GM21447 (cell line): ENCODE data around the gene PSMG2.
"Not testable (repeated sequence)": the region's sequence is repeated elsewhere in the genome, so short reads cannot be mapped to it uniquely, and the experiment has no call there.

Experiments used
- ATAC-seq: cut with Tn5 transposase; IDR thresholded peaks from one replicate; pipeline ENCODE4 v1.9.1; 2021; ENCODE audit not compliant: unreplicated experiment

The PSMG2 gene

DNA sequence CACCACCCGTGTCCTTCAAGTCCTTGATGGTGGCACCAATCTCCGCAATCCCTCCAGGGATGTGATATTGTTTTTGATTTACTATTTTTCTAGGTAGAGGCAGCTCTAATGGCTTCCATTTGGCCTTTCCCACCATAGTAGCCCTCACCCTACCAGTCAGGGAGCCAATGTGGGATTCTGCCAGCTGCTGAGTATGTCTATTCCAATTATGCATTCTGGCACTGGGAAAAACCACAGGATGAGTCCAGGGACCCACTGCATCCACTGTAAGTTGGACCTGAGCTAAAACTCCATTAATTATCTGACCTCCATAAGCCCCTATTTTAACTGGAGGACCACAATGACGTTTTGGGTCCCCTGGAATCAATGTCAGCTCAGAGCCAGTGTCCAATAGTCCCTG, 55.7 kb downstream of the PSMG2 start:
- not testable (repeated sequence) for ATAC-seq

DNA sequence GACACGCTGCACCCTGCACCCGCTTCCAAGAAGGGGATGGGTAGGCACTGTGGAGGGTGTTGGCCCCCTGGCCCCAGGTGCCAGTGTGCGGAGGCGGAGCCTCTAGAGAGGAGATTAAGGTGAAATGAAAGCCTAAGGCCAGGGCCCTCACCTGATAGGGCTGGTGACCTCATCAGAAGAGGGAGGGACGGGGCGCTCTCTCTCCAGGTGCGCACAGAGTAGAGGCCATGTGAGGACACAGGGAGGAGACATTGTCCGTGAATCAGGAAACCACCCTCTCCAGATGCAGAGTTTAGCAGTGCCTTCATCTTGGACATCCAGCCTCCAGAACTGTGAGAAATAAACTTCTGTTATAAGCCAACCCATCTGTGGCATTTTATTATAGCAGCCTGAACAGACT, 62.3 kb downstream of the PSMG2 start:
- ATAC-seq, result no peak

GRCh38 chr18:12765586-12765985, 62.7 kb downstream of the PSMG2 start:
- no peak for ATAC-seq

GRCh38 chr18:12766986-12767433, 64.2 kb downstream of the PSMG2 start:
- no peak for ATAC-seq

DNA sequence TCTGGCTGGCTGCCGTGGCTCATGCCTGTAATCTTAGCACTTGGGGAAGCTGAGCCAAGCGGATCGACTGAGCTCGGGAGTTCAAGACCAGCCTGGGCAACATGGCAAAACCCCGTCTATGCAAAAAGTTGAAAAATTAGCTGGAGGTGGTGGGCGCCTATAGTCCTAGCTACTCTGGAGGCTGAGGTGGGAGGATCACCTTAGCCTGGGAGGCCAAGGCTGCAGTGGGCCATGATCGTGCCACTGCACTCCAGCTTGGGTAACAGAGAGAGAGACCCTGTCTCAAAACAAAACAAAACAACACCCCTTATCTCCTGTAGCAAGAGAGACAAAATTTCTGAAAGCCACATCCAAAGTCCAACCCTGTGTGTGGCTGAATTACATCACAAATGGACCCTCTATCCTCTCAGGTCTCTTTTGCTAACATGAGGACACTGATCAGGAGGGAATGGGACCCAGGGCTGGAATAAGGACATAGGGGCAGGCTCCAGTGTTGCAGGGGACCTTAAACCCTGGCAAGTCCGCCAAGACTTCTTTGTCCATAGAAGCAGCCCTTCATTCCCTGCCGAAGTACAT, 64.8 kb downstream of the PSMG2 start:
- no peak for ATAC-seq

GRCh38 chr18:12768625-12769024, 65.8 kb downstream of the PSMG2 start:
- ATAC-seq, result no peak

DNA sequence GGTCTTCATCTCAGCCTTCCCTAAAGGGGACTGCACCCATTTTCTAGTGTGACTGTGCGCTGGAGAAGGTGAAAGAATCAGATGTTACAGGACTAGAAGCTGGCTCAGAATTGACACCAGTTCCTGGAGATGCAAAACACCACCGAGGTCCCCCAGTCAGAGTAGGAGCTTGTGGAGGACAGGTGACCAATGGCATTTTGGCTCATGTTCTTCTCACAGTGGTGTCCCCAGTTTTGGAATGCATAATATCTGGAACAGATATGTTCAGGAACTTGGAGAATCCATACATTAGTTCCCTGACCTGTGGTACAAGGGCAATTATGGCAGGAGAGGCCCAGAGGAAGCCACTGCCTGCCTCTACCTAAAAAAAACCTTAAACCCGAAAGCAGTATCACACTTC, 66.3 kb downstream of the PSMG2 start:
- no peak for ATAC-seq

DNA sequence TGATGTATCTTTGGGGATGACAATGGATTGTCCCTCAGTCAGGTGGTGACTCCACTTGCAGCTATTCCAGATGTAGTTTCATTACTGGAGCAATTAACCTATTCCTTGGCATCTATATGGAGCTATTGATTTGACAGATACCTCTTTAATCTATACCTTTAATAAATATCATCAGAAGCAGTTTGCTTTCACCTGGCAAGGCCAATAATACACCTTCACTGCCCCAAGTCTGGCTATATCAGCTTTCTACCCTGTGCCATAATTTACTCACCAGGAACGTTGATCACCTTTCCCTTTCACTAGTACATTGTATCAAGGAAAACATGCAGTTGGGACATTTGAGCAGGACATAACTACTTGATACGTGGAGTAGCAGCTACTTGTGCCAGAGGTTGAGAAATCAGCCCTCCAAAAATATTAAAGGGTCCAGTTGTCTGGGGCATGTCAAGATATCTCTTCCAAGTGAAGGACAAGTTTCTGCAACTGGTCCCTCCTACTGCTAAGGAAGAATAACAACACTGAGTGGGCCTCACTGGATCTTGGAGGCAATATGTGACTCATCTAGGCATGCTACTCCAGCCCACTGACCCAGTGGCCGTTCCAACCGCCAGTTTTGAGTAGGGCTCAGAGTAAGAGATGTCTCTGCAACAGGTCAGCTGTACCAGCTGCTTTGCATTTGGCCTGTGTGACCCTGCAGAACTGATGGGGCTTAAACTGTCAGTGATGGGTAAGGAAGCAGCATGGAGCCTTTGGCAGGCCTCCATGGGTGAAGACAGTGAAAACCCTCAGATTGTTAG, 67.0 kb downstream of the PSMG2 start:
- no peak for ATAC-seq

- no peak for ATAC-seq
Measured at GRCh38 chr18:12770469-12771219, 67.8 kb downstream of the PSMG2 start.

DNA sequence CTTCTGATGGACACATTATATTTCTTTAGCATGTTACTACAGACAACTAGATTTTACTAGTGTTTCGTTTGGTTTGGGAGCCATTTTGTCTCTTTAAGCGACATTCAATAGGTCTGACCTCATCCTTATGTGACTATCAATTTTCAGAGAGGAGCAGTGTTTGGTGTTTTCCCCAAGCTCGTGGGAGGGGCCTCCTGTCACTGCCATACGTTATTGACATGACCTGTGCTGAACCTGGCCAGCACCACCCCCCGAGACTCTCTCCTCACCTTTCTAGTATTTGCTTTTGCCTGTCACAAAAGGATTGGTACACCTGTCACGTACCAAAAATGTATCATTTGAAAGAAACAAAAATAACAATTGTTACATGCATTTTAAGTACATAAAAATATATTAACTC, 69.3 kb downstream of the PSMG2 start:
- no peak for ATAC-seq

DNA sequence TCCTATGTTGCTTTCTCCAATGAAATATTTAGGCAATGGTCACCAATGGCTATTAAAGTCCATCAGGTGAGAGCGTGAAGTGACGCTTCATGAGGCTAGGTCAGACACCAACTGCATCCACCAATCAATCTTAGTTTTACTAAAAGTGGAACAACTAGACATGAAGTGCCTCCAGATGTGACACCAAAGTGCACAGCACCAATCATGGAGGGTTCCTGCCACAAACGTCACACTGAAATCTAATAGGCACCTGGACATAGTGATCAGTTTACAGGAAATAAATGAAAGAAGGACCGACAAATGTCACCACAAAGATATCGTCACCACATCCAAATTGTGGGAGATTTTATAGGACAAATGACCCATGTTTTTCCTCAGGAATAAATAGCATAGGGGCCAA, 70.5 kb downstream of the PSMG2 start:
- no peak for ATAC-seq

DNA sequence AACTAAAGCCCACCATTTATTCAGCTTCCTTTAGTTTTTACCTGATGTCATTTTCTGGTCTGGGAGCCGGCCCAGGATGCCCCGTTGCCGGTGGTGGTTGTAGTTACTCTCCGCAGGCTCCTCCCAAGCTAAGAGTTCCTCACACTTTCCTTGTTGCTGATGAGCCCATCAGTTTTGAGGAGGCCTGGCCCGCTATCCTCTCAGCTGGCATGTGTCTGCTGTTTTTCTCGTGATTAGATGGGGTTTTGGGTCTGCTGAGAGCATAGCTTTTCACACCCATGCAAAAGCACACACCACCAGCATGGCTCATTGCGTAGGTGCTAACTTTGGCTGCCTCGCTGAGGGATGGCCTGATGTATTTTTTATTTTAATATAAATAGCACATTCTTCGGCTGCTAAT, 72.1 kb downstream of the PSMG2 start:
- ATAC-seq, result no peak
